Measurements from ENCODE around the gene SLC43A2.
"Not testable (repeated sequence)": the region's sequence is repeated elsewhere in the genome, so short reads cannot be mapped to it uniquely, and the experiment has no call there.

The SLC43A2 gene

DNA sequence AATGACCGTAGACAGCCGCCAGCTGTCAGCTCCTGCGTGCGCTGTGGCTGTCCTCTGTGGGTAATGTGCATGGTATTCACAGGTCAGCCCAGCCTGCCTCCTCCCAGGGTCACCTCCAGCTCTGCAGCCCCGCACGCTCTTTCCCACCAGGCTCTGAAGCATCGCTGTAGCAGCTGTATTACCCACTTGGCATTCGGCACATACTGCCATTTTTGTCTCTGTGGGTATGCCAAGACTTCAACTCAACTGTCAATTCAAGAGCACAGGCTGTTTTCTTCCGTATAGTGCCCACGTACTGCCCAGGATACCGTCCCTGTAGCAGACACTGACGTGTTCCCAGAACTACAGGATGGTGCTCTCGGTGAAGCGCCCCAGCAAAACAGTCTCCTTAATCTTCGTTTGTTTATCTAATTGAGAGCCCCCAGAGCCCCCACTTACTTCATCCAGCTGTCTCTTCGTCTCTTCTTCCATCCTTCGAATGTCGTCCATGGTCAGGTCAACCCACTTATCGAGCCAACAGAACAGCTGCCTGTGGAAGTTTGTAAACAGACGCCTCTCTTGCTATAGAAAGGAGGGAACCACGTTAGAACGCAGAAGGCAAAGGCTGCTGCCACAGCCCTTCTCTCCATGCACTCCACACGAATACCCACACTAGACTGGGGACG is 94.8 kb downstream of the SLC43A2 start:
- DNase-seq = no peak

DNA sequence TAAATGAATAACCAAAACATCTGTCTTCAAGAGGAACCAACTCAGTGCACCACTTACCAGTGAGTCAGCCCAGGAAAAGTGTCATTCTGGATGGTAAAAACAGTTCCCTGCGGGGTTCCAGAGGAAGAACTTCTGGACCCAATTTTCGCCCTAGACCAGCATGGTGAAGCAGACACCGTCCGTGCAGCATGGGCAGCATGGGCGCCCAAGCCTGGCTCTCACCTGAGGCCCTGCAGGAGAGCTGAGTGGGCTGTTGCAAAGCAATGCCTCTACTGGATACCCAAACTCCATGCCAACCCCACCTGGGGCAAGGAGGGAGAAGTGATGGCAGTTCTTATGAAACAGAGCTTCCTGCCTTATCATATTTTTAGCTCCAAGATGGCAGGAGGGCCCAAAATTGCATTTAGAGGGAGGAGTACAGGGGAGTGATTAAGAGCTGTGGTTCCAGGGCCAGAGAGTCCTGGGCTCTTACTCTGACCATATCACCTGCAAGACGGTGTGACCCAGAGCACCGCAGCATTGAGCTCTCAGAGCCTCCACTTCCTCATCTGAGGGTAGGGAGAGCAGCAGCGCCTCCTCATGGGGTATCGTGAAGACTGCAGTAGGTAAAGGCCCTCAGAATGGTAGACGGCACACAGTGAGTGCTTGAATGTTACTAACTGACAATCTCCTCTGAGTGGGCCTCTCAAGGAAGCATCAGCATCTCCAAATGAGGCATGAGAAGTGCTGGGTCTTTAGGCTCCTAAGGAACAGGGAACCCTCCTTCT is 95.6 kb downstream of the SLC43A2 start:
- no peak for DNase-seq

DNA sequence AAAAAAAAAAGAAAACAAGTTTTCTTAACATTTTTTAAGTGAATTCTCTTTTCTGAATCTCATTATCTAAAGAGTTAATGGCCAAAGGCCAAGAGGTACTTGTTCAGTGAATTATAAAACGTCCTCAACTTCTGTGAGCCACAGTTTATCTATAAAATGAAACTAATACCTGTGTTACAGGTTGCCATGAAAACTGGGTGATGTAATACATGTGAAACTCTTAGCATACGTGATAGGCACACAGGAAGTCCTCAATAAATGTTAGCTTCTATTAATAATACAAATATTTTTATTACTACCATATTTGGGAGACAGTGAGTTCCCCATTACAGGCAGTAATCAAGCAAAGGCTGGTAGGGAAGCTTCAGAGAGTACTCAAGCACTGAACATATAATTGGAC is 98.8 kb downstream of the SLC43A2 start:
- DNase-seq = no peak

DNA sequence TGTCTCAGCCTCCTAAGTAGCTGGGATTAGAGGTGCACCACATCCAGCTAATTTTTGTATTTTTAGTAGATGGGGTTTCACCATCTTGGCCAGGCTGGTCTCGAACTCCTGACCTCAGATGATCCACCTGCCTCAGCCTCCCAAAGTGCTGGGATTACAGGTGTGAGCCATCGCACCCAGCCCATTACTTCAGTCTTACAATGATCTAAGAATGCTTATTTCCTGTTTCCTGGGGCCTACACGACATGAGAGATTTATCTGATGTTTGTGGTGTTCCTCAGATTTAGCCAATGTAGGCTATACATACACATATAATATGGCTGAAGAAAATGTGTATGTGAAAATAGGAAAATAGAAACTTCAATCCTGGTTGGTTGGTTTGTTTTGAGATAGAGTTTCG is 101.8 kb downstream of the SLC43A2 start:
- DNase-seq = not testable (repeated sequence)

GRCh38 chr17:1522626-1523025 is 106.0 kb downstream of the SLC43A2 start:
- DNase-seq = no peak

- no peak for DNase-seq
Observed at GRCh38 chr17:1521086-1521640, 107.5 kb downstream of the SLC43A2 start.

DNA sequence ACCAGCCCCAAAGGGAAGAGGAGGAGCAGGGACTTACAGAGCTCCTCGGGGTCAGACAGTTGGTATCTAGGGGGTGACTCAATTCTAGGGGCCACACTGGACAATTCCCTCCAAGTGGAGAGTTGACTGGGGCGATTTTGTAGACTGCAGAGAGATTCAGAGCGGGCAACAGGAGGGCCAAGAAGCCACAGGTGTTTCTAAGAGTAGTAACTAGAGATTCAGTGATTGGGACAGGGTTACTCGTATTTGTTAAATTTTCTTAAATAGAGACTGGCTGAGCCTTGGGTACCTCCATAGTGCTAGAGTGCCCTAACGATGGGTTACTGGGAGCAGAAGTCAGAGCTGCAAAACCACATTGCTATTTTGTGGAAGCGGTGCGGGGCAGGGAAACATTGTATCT is 109.0 kb downstream of the SLC43A2 start:
- no peak for DNase-seq

All from activated CD8-positive, alpha-beta memory T cell treated with anti-CD3 and anti-CD28 coated beads, Interleukin-2, amount 50 U/mL, for 48 hours (primary cell).